ENCODE results near the gene RAB5IF.

- TF ChIP-seq POLR2A (IDR thresholded peaks at IDR 0.05; ENCODE audit: low read depth, low read length) = no peak
- TF ChIP-seq POLR2AphosphoS5 (IDR thresholded peaks at IDR 0.05; ENCODE audit: low read depth, low read length) = no peak
- no peak for TF ChIP-seq TAF1 (IDR thresholded peaks at IDR 0.05; ENCODE audit: borderline replicate concordance, low read depth, low read length)
Observed at GRCh38 chr20:36620917-36621316, 15.3 kb downstream of the RAB5IF start.

Data from GM12892 (cell line).